C4-2B (cell line): ENCODE measurements around the gene DDX1.

ENCODE experiments used
- CTCF ChIP-seq: fragments of 450-650 bp; conservative IDR thresholded peaks from 2 replicates; pipeline ENCODE4 v1.5.1; 2017; ENCODE audit warnings: mild to moderate bottlenecking
- ZFX ChIP-seq: fragments of 450-650 bp; IDR thresholded peaks from 2 replicates; pipeline ENCODE4 v1.6.1; 2017

- TF ChIP-seq CTCF (no peak), ZFX (no peak)
Observed at GRCh38 chr2:15553951-15554350, 37.7 kb upstream of the DDX1 start.
